ENCODE results near the gene ABCC12. TPM values are rescaled to one million over a fixed set of nuclear protein-coding genes. Genes with fewer than 3 reads are reported as not detected.

ABCC12 gene
- total and polyA plus RNA-seq, 2 of the 4 experiments (the other 2 are of a cell fraction): under 0.01 TPM; not detected in 1

GRCh38 chr16:48182979-48183537 is 27.3 kb upstream of the ABCC12 start:
- Histone ChIP-seq H3K14ac (replicated peaks; ENCODE audit: low read depth, low read length) (no peak overlapping the region), H2BK15ac (ENCODE audit: low read depth, low read length) (no peak overlapping the region), H4K5ac (ENCODE audit: low read depth, low read length) (no peak overlapping the region), H3K4ac (ENCODE audit: low read depth, low read length) (no peak overlapping the region), H4K20me1 (ENCODE audit: insufficient read depth, low read length) (no peaks in the 10 kb centered on the region), H3K4me3 (ENCODE audit: insufficient read depth, low read depth, low read length) (no peak overlapping the region), H3K36me3 (ENCODE audit: control insufficient read depth, insufficient read depth, low read length) (no peaks in the 10 kb centered on the region), H3K9me3 (ENCODE audit: control insufficient read depth, insufficient read depth, low read length) (no peaks in the 10 kb centered on the region), H3K23ac (ENCODE audit: low read depth, low read length) (no peak overlapping the region), H3K9ac (ENCODE audit: low read depth, low read length) (no peak overlapping the region), H3K79me1 (ENCODE audit: low read depth in 1 of 2, low read length in 2 of 2) (no peaks in the 10 kb centered on the region), H3K27ac (ENCODE audit: insufficient read depth, low read length) (no peak overlapping the region), H3K4me2 (ENCODE audit: low read depth, low read length) (no peak overlapping the region), H3K18ac (ENCODE audit: low read depth, low read length) (no peak overlapping the region), H2AK9ac (replicated peaks; ENCODE audit: low read depth, low read length, poor library complexity) (no peak overlapping the region), H2BK20ac (ENCODE audit: low read depth, low read length) (no peak overlapping the region), H2AK5ac (ENCODE audit: low read depth, low read length) (no peak overlapping the region), H3K56ac (ENCODE audit: extremely low read depth, insufficient read depth, low read length) (no peak overlapping the region), H2BK120ac (ENCODE audit: low read depth, low read length) (no peak overlapping the region), H2AFZ (replicated peaks; ENCODE audit: low read length, poor library complexity) (no peak overlapping the region), H3K9me1 (ENCODE audit: insufficient read depth, low read length) (no peaks in the 10 kb centered on the region), H3K4me1 (ENCODE audit: control insufficient read depth, insufficient read depth, low read length) (no peaks in the 10 kb centered on the region), H4K8ac (ENCODE audit: low read depth in 2 of 2, low read length in 2 of 2) (no peak overlapping the region), H3K27me3 (ENCODE audit: control insufficient read depth, insufficient read depth, low read length) (peaks cover 15% of the 10 kb centered on the region), H4K91ac (ENCODE audit: insufficient read depth, low read depth, low read length) (no peak overlapping the region), H2BK5ac (ENCODE audit: low read depth, low read length, poor library complexity, severe bottlenecking) (no peak overlapping the region)
- no TSS peak for BruUV-seq (replicated peaks)
- POLR2A ChIA-PET (ENCODE audit: unreplicated experiment): no interaction called here
- DNase-seq (no peak), ATAC-seq (ENCODE audit: low read depth) (no peak)
- in situ Hi-C loops (cut with MboI; ENCODE audit: low sequenced_read_pairs): no loop called here
- CTCF ChIA-PET: no interaction called here
- TF ChIP-seq CEBPB (IDR thresholded peaks at IDR 0.05; ENCODE audit: low read depth, low read length) (no peak), ELK1 (IDR thresholded peaks at IDR 0.05; ENCODE audit: borderline replicate concordance, low read depth, low read length) (no peak), CHD1 (IDR thresholded peaks at IDR 0.05; ENCODE audit: low read depth, low read length) (no peak), RAD21 (IDR thresholded peaks at IDR 0.05; ENCODE audit: low read length) (no peak), CTCF (conservative IDR thresholded peaks at IDR 0.05; ENCODE audit: low read depth, low read length) (no peak)
- dilution Hi-C loops (cut with HindIII; ENCODE audit: low sequenced_read_pairs, unreplicated experiment): no loop called here
- WGBS, 2 experiments (ENCODE audit: extremely low coverage in 2 of 2, insufficient read length in 1 of 2): 53% methylated on average over 5 of the region's 8 CpGs; no CpG with 5 or more reads in 1 of the 2 experiments
- intact Hi-C loops (cut with micrococcal nuclease): no loop called here
